ENCODE data around the gene SCN8A.

DNA sequence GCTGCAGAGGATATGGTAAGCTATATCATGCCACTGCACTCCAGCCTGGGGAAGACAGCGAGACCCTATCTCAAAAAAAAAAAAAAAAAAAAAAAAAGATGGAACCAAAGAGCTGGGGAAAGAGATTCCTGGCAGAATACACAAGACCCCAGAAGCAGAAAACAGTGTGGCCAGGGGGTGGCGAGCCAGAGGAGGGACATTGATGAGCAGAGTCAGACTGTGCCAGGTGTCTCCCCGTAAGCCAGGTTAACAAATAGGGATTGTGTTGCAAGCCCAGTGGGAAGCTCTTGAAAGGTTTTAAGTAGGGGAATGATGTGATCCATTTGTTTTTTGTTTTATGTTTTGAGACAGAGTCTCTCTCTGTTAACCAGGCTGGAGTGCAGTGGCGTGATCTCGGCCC is 201.4 kb downstream of the SCN8A start:
- TF ChIP-seq, protein P1, sequence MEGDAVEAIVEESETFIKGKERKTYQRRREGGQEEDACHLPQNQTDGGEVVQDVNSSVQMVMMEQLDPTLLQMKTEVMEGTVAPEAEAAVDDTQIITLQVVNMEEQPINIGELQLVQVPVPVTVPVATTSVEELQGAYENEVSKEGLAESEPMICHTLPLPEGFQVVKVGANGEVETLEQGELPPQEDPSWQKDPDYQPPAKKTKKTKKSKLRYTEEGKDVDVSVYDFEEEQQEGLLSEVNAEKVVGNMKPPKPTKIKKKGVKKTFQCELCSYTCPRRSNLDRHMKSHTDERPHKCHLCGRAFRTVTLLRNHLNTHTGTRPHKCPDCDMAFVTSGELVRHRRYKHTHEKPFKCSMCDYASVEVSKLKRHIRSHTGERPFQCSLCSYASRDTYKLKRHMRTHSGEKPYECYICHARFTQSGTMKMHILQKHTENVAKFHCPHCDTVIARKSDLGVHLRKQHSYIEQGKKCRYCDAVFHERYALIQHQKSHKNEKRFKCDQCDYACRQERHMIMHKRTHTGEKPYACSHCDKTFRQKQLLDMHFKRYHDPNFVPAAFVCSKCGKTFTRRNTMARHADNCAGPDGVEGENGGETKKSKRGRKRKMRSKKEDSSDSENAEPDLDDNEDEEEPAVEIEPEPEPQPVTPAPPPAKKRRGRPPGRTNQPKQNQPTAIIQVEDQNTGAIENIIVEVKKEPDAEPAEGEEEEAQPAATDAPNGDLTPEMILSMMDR (IDR thresholded peaks at IDR 0.05; ENCODE audit: extremely low read depth in 1 of 2, insufficient read depth in 1 of 2, low read depth in 1 of 2, low read length in 2 of 2): no peak
- TF ChIP-seq POLR2AphosphoS5 (IDR thresholded peaks at IDR 0.05; ENCODE audit: insufficient read depth, low read depth, low read length) (no peak), EZH2 (IDR thresholded peaks at IDR 0.05; ENCODE audit: borderline replicate concordance, low read depth, low read length, severe bottlenecking) (no peak), POLR2A (IDR thresholded peaks at IDR 0.05; ENCODE audit: low read depth, low read length) (no peak), FOS (IDR thresholded peaks at IDR 0.05; ENCODE audit: borderline replicate concordance, insufficient read depth, low read length) (no peak)

Measured in endothelial cell of umbilical vein (primary cell).